Osteoblast (primary cell): ENCODE results near the gene HEPHL1. TPM values are rescaled to one million over a fixed set of nuclear protein-coding genes. Genes with fewer than 3 reads are reported as not detected.

Experiments used
- DNase-seq: peaks from one replicate; pipeline ENCODE4 v3.0.0; 2011; ENCODE audit warnings: low spot score, mixed read lengths; ENCODE audit not compliant: insufficient read length; ENCODE audit errors: missing footprints
- H2AFZ ChIP-seq: 2 replicates; pipeline ENCODE4 v1.6.0; 2011; ENCODE audit warnings: mild to moderate bottlenecking, low read length
- H3K27ac ChIP-seq: 2 replicates; pipeline ENCODE4 v1.5.1; 2011; ENCODE audit warnings: mild to moderate bottlenecking, low read depth, low read length, moderate library complexity
- H3K27me3 ChIP-seq: 2 replicates; pipeline ENCODE4 v1.6.0; 2012; ENCODE audit warnings: mild to moderate bottlenecking, control low read depth, inconsistent platforms, low read length, moderate library complexity; ENCODE audit not compliant: insufficient read depth
- H3K36me3 ChIP-seq: 2 replicates; pipeline ENCODE4 v1.5.1; 2011; ENCODE audit warnings: mild to moderate bottlenecking, low read length, control low read depth, moderate library complexity; ENCODE audit not compliant: insufficient read depth
- H3K4me1 ChIP-seq: 2 replicates; pipeline ENCODE4 v1.5.1; 2011; ENCODE audit warnings: mild to moderate bottlenecking, low read length, control low read depth, moderate library complexity; ENCODE audit not compliant: insufficient read depth
- H3K4me2 ChIP-seq: 2 replicates; pipeline ENCODE4 v1.6.0; 2011; ENCODE audit warnings: mild to moderate bottlenecking, low read length; ENCODE audit not compliant: insufficient read depth
- H3K4me3 ChIP-seq: fragments of 200-600 bp; sonication (generic); 3 replicates; pipeline ENCODE4 v1.5.1; 2012; ENCODE audit warnings: mild to moderate bottlenecking, low read length, inconsistent platforms; ENCODE audit not compliant: insufficient read depth
- H3K79me2 ChIP-seq: 2 replicates; pipeline ENCODE4 v1.6.0; 2012; ENCODE audit warnings: mild to moderate bottlenecking, low read length, control low read depth, inconsistent platforms; ENCODE audit not compliant: insufficient read depth
- H3K9me3 ChIP-seq: 2 replicates; pipeline ENCODE4 v1.5.1; 2011; ENCODE audit warnings: low read depth, low read length, control low read depth
- H4K20me1 ChIP-seq: 2 replicates; pipeline ENCODE4 v1.6.0; 2012; ENCODE audit warnings: mild to moderate bottlenecking, low read length, control low read depth; ENCODE audit not compliant: insufficient read depth
- total RNA-seq: library from RNA; depleted of rRNA; stranded (reverse); fragments of >200 nt; gene quantifications from 2 replicates; pipeline ENCODE4 v1.2.3, GENCODE V29; 2012
- TF ChIP-seq, protein P1 (sequence below): IDR thresholded peaks from 2 replicates; pipeline ENCODE4 v1.5.1; 2011; ENCODE audit warnings: mild to moderate bottlenecking, low read depth, low read length, moderate library complexity; ENCODE audit errors: extremely low read depth

HEPHL1 gene
- total RNA-seq, 1 donor = not detected

DNA sequence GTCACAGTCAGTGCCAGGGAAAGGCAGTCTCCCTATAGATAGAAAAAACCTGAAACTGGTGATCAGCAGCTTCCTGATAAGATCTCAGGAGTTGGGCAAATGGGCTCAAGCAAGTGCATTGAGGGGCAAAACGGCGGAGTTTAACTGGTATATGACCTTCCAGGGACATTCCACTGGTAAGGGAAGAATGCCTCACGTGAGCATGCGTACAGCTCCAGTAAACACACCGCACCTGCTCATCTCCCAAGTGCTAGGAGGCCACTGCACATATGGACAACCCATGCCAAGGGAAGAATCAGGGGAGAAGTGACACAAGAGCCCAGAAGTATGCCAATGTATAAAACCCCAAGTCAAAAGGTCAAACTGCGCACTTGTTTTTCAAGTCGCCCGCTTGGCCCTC lies 11.6 kb downstream of the HEPHL1 start:
- no peaks in the 10 kb centered on the region for H3K9me3 ChIP-seq
- no peak overlapping the region for H2AFZ ChIP-seq
- no peaks in the 10 kb centered on the region for H4K20me1 ChIP-seq
- no peak overlapping the region for H3K4me3 ChIP-seq
- no peak overlapping the region for H3K27ac ChIP-seq
- H3K36me3 ChIP-seq = no peaks in the 10 kb centered on the region
- H3K4me1 ChIP-seq = no peaks in the 10 kb centered on the region
- no peaks in the 10 kb centered on the region for H3K27me3 ChIP-seq
- H3K79me2 ChIP-seq = no peaks in the 10 kb centered on the region
- TF ChIP-seq, protein P1, sequence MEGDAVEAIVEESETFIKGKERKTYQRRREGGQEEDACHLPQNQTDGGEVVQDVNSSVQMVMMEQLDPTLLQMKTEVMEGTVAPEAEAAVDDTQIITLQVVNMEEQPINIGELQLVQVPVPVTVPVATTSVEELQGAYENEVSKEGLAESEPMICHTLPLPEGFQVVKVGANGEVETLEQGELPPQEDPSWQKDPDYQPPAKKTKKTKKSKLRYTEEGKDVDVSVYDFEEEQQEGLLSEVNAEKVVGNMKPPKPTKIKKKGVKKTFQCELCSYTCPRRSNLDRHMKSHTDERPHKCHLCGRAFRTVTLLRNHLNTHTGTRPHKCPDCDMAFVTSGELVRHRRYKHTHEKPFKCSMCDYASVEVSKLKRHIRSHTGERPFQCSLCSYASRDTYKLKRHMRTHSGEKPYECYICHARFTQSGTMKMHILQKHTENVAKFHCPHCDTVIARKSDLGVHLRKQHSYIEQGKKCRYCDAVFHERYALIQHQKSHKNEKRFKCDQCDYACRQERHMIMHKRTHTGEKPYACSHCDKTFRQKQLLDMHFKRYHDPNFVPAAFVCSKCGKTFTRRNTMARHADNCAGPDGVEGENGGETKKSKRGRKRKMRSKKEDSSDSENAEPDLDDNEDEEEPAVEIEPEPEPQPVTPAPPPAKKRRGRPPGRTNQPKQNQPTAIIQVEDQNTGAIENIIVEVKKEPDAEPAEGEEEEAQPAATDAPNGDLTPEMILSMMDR = no peak
- no peak for DNase-seq
- no peak overlapping the region for H3K4me2 ChIP-seq

DNA sequence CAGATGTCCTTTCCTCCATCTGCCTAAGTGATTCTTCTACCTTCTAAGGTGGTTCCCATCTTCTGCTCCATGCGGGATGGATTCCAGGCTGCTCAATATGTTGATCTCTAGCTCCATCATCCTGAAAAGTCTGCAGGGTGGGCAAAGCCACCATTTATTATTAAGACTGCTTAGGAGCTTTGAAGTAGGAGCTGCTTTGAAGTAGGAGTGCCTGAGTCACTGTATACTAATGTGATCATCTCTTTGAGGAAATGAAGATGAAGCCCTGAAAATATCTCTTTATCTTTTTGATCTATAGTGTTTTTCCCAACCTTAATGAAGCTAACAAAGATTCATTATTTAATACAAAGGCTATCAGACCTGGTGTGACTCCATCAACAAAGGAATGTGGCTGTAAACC lies 13.1 kb downstream of the HEPHL1 start:
- Histone ChIP-seq H3K36me3 (no peaks in the 10 kb centered on the region), H3K4me2 (no peak overlapping the region), H3K27ac (no peak overlapping the region), H3K4me1 (no peaks in the 10 kb centered on the region), H4K20me1 (no peaks in the 10 kb centered on the region), H3K9me3 (no peaks in the 10 kb centered on the region), H3K27me3 (no peaks in the 10 kb centered on the region), H2AFZ (no peak overlapping the region), H3K79me2 (no peaks in the 10 kb centered on the region), H3K4me3 (no peak overlapping the region)
- DNase-seq = no peak
- TF ChIP-seq, protein P1 = no peak

DNA sequence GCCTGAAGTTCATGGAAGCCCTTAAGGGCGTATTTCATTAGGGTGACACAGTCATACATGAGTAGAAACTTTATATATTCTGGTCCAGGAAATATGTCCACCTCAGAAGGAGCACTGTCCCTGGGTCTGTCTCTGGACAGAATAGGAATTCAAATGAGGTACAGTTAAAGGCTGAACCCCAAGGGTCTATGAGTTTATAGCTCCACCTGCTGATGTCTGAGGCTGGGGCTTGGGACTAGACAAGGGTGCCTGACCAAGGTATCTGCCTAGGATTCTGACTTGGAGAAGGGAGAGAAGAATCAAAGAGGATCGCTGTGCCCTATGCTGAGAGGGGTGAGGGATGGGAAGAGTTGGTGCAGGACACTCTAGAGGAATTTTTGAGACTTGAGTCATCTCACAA lies 14.9 kb downstream of the HEPHL1 start:
- Histone ChIP-seq H3K4me2 (no peak overlapping the region), H3K27me3 (no peaks in the 10 kb centered on the region), H4K20me1 (no peaks in the 10 kb centered on the region), H3K4me3 (no peak overlapping the region), H3K4me1 (no peaks in the 10 kb centered on the region), H3K9me3 (no peaks in the 10 kb centered on the region), H3K27ac (no peak overlapping the region), H3K36me3 (no peaks in the 10 kb centered on the region), H2AFZ (no peak overlapping the region), H3K79me2 (no peaks in the 10 kb centered on the region)
- DNase-seq = peak; percentile 70
- TF ChIP-seq, protein P1 = no peak

DNA sequence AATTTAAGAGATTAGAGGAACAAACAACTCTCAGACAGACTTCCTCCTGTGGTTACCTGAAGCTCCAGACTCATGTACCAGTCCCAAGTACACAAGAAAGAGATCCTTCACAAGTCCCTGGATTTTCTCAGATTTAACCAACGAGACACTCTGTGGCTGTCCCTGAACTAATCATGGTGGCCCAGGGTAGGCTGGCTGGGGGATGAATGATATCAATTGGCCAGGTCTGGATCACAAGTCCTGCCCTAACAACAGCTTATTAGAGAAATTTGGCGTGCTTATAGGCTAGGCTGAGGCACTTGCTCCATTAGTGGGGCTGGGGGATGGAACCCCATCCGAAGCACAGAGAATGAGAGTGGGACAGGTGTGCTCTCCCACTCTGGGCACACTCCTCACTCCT lies 22.1 kb downstream of the HEPHL1 start:
- DNase-seq = no peak
- TF ChIP-seq, protein P1 = no peak
- no peaks in the 10 kb centered on the region for H3K79me2 ChIP-seq
- no peaks in the 10 kb centered on the region for H3K36me3 ChIP-seq
- no peak overlapping the region for H2AFZ ChIP-seq
- no peak overlapping the region for H3K4me2 ChIP-seq
- H3K27ac ChIP-seq = no peak overlapping the region
- no peaks in the 10 kb centered on the region for H4K20me1 ChIP-seq
- no peaks in the 10 kb centered on the region for H3K9me3 ChIP-seq
- no peaks in the 10 kb centered on the region for H3K4me1 ChIP-seq
- no peaks in the 10 kb centered on the region for H3K27me3 ChIP-seq
- no peak overlapping the region for H3K4me3 ChIP-seq
